ENCODE measurements around the gene GPC5.
"Not testable (repeated sequence)": the region's sequence is repeated elsewhere in the genome, so short reads cannot be mapped to it uniquely, and the experiment has no call there.

Gene GPC5

GRCh38 chr13:91400063-91400399 is 1.6 kb downstream of the GPC5 start:
- no peak for DNase-seq (ENCODE audit: extremely low spot score)
- POLR2A ChIA-PET: no interaction called here
- TF ChIP-seq CTCF (IDR thresholded peaks at IDR 0.05; ENCODE audit: control extremely low read depth, extremely low read depth, low read depth, missing control alignments): no peak
- CTCF ChIA-PET: interaction anchor here (1.0 to 3.6 kb wide), 2 partner anchors 9 to 13 kb away, joined by 3 to 11 read pairs; no protein-coding TSS in a partner anchor

DNA sequence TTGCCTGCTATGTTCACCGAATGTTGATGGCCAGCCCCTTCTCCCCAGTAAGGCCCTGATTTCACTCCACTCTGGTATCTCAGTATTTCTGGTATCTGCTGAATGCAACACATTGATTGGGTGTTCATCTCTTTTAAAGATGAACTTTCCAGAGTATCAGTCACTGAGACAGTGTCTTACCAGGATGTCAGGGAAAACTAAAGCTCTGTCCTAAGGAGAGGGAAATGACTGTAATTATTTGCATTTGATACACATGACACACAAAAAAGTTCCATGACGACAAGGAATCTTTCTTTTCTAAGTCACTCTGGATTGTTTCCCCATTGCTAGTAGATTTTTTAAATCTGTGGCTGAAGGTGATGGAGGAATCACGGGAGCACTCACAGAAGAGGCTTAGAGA is 2.2 kb downstream of the GPC5 start:
- TF ChIP-seq CTCF (IDR thresholded peaks at IDR 0.05; ENCODE audit: control extremely low read depth, extremely low read depth, low read depth, missing control alignments): no peak
- CTCF ChIA-PET: interaction anchor here (1.0 to 3.6 kb wide), 2 partner anchors 8 to 12 kb away, joined by 3 to 11 read pairs; no protein-coding TSS in a partner anchor
- POLR2A ChIA-PET: no interaction called here

GRCh38 chr13:91401920-91402319 is 3.5 kb downstream of the GPC5 start:
- DNase-seq (ENCODE audit: extremely low spot score): no peak
- CTCF ChIA-PET: no interaction called here
- POLR2A ChIA-PET: no interaction called here

More for the DNA sequence above, 2.2 kb downstream of the GPC5 start:
- DNase-seq (ENCODE audit: extremely low spot score): no peak

DNA sequence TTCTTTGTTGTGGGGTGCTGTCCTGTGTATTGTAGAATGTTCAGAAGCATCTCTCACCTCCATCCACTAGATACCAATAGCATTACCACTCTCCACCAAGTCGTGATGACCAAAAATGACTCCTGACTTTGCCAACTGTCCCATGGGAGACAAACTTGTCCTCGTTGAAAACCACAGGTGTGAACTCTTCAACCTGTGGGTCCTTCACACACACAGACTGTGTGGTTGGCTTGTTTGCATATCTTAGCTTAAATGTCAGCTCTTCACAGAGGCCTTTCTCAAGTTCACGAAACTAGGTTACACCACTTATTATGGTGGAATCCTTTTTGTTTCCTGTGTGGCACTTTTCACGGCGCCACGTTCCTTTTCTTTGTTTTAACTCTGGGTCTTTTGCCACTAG is 6.8 kb downstream of the GPC5 start:
- TF ChIP-seq CTCF (IDR thresholded peaks at IDR 0.05; ENCODE audit: control extremely low read depth, extremely low read depth, low read depth, missing control alignments): no peak
- no peak for DNase-seq (ENCODE audit: extremely low spot score)
- CTCF ChIA-PET: interaction anchor here (1.1 to 3.1 kb wide), 4 partner anchors 17 to 34 kb away, joined by 4 to 15 read pairs (median 6); no protein-coding TSS in a partner anchor
- POLR2A ChIA-PET: no interaction called here

More at GRCh38 chr13:91401920-91402319, 3.5 kb downstream of the GPC5 start:
- no peak for TF ChIP-seq CTCF (IDR thresholded peaks at IDR 0.05; ENCODE audit: control extremely low read depth, extremely low read depth, low read depth, missing control alignments)

DNA sequence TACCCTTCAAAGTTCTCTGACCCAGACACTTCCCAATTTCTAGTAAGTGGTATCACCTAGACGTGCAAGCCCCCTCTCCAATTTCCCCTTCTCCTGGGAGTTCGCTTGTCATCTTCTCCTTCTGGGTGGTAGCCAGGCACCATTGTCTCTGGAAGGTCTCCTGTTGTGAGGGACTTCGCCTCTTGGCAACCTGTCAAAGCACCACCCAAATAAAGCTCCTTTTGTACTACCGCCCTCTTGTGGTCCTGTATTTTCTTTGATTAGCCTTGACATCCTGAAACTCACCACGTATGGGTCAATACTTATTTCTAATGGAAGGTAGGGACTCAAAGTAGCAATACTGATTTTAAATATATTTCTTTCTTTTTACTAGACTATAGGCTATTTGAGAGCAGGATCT is 8.2 kb downstream of the GPC5 start:
- POLR2A ChIA-PET: no interaction called here
- peak; percentile 50 for DNase-seq (ENCODE audit: extremely low spot score)
- CTCF ChIA-PET: interaction anchor here (0.9 to 3.7 kb wide), 19 partner anchors 10 to 315 kb away, joined by 3 to 31 read pairs (median 4); no protein-coding TSS in a partner anchor
- TF ChIP-seq CTCF (IDR thresholded peaks at IDR 0.05; ENCODE audit: control extremely low read depth, extremely low read depth, low read depth, missing control alignments): peak; percentile 55

DNA sequence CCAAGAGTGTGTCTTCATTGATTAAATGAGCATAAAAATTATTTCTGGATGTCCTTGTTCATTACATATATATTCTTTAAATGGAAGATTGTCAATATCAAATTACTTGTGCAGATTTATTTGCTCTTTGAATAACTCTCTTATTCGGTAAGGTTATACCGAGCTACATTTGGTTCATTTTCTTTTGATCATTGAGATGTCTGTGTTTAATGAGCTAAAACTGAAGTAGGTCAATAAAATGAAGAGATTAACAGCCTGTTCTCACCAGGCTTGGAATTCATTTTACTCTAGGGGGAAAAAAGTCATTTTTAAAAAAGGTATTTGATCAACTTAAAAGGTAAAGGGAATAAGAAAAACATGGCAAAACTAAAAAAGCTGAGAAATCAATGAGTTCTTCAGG is 10.6 kb downstream of the GPC5 start:
- POLR2A ChIA-PET: no interaction called here
- CTCF ChIA-PET: interaction anchor here (1.3 to 3.7 kb wide), 6 partner anchors 10 to 96 kb away, joined by 4 to 31 read pairs (median 5); partner anchors contain the start of gene GPC5
- no peak for TF ChIP-seq CTCF (IDR thresholded peaks at IDR 0.05; ENCODE audit: control extremely low read depth, extremely low read depth, low read depth, missing control alignments)
- no peak for DNase-seq (ENCODE audit: extremely low spot score)

- POLR2A ChIA-PET; DNase-seq (ENCODE audit: extremely low spot score): not testable (repeated sequence)
- CTCF ChIA-PET: interaction anchor here (3.1 kb wide), 1 partner anchor 10 kb away, joined by 9 read pairs; no protein-coding TSS in a partner anchor
These were observed 18.2 kb downstream of the GPC5 start for GRCh38 chr13:91416579-91416978.

All from GM10248 (cell line).